Activated CD4-positive, alpha-beta T cell treated with anti-CD3 and anti-CD28 coated beads, Interleukin-2, amount 50 U/mL, for 4 hours (primary cell): ENCODE measurements around the gene TRIM15.
A peak's percentile ranks its signal among the peaks of the same experiment; 100 is the strongest.
"Not testable (repeated sequence)": the region's sequence is repeated elsewhere in the genome, so short reads cannot be mapped to it uniquely, and the experiment has no call there.

ENCODE experiments used
- DNase-seq, 2 experiments: peaks; one replicate each; pipeline ENCODE4 v3.0.0-alpha.2; 2020

Gene TRIM15

DNA sequence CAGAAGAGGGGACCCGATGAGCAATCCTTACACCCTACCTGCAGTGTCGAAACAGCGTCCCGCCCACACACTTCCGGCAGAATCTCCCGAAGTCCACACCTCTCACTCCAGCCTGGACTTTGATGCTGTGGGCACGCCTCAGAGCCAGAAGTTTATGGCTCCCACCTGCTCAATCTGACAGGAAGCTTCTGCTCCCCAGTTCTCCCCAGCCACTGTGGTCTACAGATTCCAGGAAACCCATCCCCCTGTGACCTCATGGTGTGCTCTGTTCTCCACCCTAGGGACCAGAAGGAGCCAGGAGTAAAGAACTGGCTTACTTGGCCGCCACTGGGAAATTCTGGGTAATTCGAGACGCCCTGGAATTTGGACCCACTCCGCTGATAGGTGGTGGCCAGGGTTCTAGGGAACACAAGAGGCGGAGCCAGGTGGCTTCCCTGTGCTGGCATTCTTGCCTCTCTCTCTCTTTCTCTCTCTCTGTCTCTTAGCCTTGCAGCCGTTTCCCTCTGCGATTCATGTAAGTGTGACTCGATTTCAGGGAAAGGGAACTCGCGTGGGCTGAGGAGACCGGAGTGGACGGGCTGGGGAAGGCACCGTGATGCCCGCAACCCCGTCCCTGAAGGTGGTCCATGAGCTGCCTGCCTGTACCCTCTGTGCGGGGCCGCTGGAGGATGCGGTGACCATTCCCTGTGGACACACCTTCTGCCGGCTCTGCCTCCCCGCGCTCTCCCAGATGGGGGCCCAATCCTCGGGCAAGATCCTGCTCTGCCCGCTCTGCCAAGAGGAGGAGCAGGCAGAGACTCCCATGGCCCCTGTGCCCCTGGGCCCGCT, at the start of gene TRIM15:
TSS of gene TRIM15 (plus strand) at position 457 of the 828 bp plus-strand sequence. CDS start at position 596, 139 bp downstream.
- peak; percentile 18 to 26 for DNase-seq

DNA sequence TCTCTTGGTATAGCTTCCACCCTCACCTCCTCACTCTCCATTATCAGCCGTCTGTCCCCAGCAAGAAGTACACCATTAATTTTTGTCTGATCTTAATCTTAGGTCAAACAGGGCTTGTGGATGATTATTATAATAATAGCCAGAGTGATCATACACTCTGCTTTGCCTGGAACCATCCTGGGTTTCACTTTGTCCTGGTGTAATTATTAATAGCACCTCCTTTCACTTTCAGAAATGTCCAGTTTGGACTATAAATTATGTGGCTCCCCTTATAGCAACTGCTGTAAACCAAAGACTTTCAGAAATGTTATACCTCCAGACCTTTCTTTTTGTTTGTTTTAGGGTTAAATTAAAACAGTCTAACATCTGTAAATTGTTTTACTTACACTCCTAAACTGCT, 49.5 kb upstream of the TRIM15 start:
- DNase-seq = no peak

DNA sequence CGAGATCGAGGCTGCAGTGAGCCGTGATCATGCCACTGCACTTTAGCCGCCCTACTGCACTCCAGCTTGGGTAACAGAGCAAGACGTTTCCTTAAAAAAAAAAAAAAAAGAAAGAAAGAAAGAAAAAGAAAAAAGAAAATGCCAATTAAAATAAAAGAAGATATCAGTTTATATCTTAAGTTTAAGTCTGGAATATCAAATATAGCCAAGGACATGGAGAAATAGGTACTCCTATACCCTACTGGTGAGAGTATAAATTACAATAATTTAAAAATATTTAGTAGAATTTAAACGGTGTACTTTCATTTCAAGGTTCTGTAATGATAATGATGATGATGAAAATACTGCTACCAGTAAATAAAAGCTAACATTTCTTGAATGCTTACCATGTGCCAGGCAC, 46.6 kb upstream of the TRIM15 start:
- DNase-seq = no peak

DNA sequence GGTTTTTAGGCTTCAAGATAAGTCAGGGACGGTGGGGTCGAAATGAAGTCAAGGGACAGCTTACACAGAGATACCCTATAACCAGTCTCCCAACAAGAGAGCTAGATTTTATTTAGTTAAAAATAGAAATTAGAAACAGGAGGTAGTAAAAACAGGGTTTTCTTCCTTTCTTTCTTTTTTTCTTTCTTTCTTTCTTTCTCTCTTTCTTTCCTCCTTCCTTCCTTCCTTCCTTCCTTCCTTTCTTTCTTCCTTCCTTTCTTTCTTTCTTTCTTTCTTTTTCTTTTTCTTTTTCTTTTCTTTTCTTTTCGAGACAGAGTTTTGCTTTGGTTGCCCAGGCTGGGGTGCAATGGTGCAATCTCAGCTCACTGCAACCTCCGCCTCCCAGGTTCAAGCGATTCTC, 44.7 kb upstream of the TRIM15 start:
- DNase-seq = not testable (repeated sequence)

DNA sequence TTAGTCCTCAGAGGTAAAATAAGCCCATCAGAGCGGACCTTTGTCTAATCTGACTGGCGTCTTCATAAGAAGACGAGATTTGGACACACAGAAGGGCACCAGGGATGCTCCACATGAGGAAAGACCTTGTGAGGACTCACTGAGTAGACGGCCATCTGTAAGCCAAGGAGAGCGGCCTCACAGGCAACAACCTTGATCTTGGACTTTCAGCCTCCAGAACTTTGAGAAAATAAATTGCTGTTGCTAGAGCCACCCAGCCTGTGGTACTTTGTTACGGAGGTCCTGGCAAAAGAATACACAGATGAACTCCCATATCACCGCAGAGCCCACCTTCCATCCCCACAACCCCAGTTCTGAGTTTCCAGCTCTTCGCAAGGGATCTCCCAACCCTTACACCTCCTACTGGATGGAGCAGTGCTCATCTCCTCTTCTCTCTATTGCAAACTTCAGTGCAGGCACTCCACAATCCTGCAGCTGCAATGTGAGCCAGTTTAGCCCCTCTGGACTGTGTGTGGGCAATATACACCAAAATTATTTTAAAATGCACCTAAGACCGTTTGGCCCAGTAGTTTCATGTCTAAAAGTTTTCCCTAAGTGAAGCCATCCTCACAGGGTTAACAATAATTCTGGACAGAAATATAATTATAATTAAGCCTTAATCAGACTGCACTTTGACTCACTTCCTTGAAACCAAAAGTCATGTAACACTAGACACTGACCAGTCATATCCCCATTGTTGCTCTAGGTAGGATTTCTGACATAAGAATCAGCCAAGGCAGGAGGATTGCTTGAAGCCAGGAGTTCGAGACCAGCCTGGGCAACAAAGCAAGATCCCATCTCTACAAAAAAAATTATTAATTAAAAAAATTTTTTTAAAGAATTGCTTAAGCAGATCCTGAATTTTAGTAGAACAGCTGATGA, 41.6 kb upstream of the TRIM15 start:
- no peak for DNase-seq

DNA sequence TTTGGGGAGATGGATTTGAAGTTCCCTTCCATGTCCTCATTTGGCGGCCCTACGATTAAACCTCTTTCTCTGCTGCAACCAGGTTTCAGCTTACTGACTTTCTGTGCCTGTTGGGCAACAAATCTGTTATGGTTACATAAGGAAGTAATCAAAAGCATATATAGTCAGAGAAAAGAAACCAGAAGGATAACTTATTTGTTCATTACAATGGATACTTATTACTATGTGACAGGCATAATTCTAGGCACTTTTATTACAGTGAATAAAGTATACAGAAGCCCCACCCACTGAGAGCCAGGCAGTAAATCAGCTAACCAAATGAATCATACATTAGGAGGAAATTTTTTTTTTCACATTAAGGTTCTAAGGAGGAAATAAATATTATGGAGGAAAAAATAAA, 40.8 kb upstream of the TRIM15 start:
- no peak for DNase-seq

DNA sequence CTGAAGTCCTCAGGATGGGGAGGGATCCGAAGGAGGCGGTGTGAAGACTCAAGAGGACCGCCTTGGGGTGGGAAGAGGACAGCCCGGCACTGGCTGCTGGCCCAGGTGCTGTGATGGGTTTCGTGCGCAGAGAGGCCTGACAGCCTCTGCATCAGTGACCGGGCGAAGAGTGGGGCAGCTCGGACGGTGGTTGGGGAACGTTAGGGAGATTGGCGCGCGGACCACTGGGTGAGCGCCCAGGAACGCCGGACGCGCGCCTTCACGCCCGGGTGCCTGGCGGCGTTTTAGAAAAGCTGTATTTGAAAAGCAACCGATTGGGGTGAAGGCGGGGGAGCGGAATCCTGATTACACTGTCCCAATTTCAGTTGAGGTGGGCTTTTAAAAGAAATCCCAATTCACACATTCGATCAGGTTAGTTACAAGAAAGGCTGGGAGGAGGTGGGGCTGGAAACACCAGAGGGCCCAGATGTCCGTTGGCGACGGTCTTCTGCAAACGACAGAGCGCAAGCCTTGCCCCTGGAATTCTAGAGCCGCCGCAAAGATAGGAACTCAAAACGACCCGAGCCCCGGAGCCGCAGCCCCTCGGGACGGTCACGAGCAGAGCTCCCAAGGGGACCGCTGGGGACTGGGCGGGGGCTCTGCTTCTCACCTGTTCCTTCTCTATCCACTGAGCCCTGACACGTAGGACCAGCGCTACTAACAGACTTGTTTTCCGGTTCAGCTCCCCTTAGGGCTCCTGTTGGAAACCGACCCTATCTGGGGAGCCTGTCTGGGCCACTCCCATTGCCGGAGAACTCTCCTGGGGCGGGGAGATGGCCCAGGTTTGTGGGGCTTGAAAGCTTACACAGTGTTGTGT, 35.9 kb upstream of the TRIM15 start:
- DNase-seq = no peak

DNA sequence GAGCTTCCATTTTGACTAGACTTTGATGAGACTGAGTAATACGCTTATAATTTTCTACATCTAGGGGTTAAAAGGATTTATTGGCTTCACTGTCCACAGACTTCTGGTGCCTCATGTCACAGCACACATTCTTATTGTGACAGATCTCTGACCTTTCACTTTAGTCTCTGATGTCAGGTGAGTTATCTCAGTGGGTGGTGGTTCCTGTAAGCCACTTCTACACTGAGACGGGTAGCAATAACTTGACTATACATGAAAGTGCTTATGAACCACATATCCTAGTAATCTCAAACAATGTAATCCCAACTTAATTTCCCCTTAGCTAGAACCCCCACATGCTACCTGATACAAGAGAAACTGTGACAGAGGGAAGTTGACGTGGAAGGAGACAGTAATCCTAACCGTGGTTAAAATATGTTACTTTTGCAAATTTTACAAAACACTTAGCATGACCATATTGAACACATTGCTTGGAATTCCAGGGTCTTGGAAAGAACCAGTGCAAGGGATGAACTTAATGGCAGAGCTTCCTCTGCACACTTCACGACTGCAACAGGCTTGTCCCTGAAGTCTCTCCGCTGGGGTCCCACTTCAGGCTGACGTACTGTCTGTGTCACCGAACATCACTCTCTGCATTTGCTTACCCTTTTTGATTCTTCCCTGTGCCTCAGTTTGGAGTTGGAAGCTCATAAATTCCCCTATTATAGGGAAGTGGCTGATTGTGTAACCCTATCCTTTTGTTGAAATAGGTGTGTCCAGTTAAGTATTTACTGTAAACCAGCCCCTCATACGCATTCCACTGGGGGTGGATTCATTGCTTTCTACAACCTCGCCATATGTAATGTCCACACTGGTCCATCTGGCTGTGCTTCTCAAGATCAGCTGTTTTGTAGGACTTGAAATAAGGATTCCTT, 33.8 kb upstream of the TRIM15 start:
- no peak for DNase-seq

DNA sequence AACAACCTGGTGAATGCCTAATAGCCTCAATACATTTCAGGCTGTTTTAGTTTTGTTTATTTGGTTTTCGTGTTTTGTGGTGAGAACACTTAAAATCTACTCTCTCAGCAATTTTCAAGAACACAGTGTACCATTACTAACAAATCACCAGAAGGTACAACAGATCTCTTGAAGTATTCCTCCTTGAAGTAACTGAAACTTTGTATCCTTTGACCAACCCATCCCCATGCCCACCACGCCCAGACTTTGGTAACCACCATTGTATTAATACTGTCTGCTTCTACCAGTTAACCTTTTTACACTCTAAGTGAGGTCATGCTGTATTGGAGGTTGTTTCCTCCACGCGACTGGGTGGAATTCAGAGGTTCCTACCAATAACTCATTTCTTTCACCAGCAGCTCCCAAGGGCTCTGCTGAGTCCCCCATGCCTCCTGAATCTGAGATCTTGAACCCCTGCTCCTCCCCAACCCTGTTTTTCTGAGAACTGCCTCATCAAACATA, 33.1 kb upstream of the TRIM15 start:
- no peak for DNase-seq

DNA sequence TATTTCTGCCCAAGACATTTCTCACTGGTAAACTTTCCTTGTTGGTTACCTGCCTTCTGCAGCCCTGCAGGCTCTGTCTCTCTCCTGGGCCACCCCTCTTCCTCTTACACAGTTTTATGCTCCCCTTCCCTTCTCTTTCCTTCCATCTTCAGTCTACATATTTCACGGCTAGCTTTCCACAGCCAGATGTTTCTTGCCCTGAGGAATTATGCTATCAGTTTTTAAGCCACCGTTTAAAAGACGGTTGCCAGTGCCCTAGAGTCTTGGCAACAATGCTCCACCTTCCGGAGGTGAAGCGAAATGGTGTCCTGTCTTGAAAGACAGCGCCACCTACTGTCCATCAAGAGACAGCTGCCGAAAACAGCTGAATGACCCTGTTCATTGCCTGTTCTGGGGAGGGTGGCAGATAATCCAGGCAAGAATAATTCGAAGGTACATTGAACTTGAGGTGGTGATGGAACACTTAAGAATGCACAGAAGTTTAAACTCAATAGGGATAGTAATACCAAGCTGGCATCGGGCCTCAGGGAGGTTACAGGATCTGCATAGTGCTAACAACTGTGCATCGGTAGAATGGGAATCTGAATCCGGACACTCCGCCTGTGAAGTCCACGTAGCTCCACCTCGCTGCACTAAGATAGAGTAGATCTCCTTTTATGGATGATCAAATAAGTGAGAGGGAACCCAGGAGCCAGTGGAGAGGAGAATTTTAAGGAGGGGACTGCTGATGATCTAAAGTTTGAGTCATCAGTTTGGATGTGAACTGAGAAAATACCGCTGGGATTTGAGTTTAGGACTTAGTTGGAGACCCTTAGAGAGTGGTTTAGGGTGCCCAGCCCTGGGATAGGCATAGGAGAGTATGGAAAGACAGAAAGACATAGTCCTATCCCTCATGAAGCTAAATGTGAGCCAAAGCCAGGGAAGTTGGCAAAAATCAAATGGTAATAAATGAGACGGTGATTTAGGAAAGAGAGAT, 32.2 kb upstream of the TRIM15 start:
- peak; percentile 50 to 56 for DNase-seq

DNA sequence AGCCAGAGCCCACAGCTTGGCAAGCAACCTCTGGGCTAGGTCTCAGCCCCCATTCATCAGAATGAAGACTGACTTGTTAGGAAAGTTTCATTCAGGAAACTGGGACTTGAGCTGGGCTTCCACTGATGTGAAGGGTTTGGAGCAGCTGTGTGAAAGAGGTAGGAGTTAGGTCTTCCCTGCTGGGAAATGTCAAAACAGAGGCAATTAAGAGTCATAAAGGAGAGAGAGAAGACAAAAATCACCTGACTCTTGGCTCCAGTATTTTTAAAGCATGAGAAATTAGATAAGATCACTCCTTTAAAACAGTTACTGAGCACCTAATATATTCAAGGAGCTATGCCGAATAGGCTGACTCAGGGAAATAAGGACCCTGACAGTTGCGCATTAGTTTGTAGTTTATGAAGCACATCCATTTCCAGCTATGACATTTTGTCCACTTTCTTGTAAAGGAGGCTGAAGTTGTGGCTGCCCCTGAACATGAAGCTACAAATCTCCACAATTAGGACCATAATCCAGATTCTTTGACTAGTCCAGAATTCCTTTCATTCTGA, 31.3 kb upstream of the TRIM15 start:
- no peak for DNase-seq

DNA sequence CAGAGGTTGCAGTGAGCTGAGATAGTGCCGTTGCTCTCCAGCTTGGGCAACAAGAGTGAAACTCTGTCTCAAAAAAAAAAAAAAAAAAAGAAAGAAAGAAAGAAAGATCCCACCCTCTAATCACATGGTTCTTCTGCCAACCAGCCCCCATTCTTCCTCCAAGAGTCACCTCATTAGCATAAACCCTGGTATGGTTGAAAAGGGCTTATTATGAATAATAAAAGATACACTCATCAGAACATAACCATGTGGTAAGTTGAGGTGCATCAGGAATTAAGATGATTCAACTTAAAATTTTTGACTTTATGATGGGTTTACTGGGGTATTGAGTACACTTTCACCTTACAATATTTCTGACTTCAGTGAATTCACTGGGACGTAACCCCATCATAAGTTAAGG, 28.2 kb upstream of the TRIM15 start:
- DNase-seq = no peak

DNA sequence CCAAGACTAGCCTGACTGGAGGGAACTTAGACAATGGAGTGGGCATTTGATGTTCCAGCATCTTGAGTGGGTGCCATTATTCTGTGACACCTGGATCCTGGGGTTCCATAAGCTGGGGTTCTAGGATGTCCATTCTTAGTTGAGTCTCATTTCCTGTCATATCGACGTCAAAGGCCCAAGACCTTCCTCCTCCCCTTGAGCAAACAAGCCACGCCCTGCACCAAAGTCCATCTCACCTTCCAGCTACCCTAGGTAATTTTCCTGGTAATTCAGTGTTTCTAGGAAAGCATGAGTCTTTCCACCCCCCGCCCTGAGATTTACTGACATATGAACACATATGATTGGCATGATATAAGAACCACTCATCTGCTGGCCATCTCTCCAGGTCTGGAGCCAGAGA, 27.6 kb upstream of the TRIM15 start, which contains the start of gene TRIM40:
TSS of gene TRIM40 (plus strand) at position 384 of the 400 bp plus-strand sequence. CDS start 897 bp downstream, outside the sequence.
- DNase-seq = no peak

DNA sequence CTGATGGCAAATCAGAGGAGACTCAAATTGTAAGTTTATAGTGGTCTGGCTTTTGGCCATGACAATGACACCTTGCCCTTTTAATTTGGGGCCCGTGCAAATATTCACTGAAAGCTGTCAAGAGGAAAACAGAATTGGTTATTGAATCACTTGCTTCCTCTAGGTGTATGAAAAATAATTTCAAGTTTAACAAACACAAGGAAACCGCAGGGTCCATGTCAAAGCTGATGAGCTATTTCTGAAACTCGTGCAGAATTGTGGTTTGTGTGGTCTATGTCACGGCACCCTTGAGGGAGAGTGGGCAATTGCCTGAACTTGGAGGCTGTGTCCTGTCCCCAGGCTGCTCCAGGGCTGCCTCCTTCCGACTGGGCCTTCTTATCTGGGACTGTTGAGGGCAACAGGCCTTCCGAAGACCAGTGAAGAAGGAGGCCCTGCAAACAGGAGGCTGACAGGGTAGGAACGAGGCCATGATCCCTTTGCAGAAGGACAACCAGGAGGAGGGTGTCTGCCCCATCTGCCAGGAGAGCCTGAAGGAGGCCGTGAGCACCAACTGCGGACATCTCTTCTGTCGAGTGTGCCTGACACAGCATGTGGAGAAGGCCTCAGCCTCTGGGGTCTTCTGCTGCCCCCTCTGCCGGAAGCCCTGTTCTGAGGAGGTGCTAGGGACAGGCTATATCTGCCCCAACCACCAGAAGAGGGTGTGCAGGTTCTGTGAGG, 26.6 kb upstream of the TRIM15 start:
- DNase-seq = no peak

DNA sequence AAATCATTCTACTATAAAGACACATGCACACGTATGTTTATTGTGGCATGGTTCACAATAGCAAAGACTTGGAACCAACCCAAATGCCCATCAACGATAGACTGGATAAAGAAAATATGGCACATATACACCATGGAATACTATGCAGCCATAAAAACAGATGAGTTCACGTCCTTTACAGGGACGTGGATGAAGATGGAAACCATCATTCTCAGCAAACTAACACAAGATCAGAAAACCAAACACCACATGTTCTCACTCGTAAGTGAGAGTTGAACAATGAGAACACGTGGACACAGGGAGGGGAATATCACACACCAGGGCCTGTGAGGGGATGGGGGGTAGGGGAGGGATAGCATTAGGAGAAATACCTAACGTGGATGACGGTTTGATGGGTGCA, 23.1 kb upstream of the TRIM15 start:
- DNase-seq = not testable (repeated sequence)

DNA sequence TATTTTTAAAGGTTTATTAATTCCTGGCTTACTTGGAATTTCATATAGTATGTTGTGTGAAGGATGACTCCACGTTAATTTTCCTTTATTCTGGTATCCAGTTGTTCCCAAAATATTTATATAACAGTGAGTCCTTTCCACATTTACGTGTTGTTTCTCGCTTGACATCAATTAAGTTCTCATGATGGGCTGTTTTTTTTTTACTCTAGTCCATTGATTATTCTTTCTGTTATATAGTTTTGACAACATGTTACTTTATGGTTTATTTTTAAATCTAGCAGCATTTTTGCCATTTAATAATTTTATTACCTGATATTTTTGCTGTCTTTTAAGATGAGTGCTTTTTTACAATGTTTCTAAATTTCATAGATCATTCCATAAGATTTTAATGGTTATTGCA, 20.7 kb upstream of the TRIM15 start:
- DNase-seq = no peak

DNA sequence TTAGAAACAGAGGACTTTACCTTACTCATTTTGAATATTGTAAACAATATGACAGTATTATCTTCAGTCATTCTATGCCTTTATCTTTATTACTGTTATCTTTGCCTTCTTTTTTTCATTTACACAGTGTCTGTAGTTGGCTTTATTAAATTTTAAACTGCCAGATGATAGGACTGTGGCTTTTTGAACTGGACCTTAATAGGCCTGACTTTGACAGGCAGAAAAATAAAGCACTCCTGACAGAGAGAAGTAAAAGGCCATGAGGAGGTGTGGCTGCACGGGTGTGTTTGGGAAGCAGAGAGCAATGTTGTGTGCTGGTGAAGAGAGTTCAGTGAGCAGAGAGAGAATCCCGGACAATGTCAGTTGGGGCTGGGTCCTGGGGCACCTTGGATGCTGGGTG, 19.6 kb upstream of the TRIM15 start:
- no peak for DNase-seq

DNA sequence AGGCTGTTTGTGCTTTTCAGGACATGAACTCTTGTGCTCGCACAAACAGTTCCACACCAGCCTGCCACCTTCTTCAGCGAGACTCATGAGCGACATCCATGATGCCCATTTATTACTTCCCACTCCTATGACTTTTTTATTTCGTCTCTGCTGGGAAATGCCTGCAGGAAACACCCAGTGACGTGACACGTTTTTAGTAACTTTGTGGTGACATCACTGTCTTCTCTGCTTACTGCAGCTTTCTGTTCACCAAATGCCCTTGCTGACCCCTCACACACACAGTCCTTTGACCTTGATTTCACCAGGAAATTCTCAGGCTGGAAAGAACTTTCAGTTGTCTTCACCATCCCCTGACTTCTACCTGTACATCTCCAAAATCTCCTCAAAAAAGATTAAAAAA, 18.5 kb upstream of the TRIM15 start:
- no peak for DNase-seq

DNA sequence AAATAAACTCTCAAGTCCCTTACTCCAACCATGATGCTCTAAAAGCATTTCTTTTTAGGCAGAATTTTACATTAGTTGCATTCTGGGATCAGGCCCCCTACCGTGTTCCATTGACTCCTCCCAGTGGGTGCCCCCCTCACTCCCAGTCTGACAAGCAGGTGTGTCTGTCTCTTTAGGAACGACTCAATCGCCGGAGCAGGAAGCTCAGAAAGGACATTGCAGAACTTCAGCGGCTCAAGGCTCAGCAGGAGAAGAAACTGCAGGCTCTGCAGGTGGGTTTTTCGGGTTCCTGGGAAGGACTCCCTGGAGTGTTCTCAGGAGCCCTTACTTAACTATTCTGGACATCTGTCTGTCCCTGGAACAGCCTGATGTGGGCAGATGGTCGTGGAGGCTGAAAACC, 17.5 kb upstream of the TRIM15 start:
- DNase-seq = no peak
